ENCODE results near the gene DIAPH3.

Gene DIAPH3

GRCh38 chr13:60150538-60150937, 13.2 kb downstream of the DIAPH3 start:
- no peak for DNase-seq

GRCh38 chr13:60148918-60149317, 14.8 kb downstream of the DIAPH3 start:
- DNase-seq, result no peak

GRCh38 chr13:60147361-60147760, 16.4 kb downstream of the DIAPH3 start:
- no peak for DNase-seq

GRCh38 chr13:60146471-60146870, 17.3 kb downstream of the DIAPH3 start:
- no peak for DNase-seq

- DNase-seq, result no peak
These were observed 20.0 kb downstream of the DIAPH3 start for GRCh38 chr13:60143775-60144174.

GRCh38 chr13:60139272-60139671, 24.5 kb downstream of the DIAPH3 start:
- no peak for DNase-seq

GRCh38 chr13:60138674-60139073, 25.1 kb downstream of the DIAPH3 start:
- no peak for DNase-seq

GRCh38 chr13:60137911-60138560, 25.7 kb downstream of the DIAPH3 start:
- no peak for DNase-seq

- no peak for DNase-seq
These were observed 28.4 kb downstream of the DIAPH3 start for GRCh38 chr13:60135344-60135743.

- DNase-seq, result no peak
These were observed 29.4 kb downstream of the DIAPH3 start for GRCh38 chr13:60134376-60134775.

- DNase-seq, result no peak
These were observed 42.4 kb downstream of the DIAPH3 start for GRCh38 chr13:60121337-60121687.

- no peak for DNase-seq
These were observed 43.0 kb downstream of the DIAPH3 start for GRCh38 chr13:60120617-60121336.

- DNase-seq, result no peak
These were observed 44.9 kb downstream of the DIAPH3 start for GRCh38 chr13:60118696-60119400.

- no peak for DNase-seq
These were observed 49.2 kb downstream of the DIAPH3 start for GRCh38 chr13:60114499-60115028.

GRCh38 chr13:60112771-60113170, 51.0 kb downstream of the DIAPH3 start:
- DNase-seq, result no peak

GRCh38 chr13:60111691-60112090, 52.0 kb downstream of the DIAPH3 start:
- no peak for DNase-seq

GRCh38 chr13:60109285-60109684, 54.4 kb downstream of the DIAPH3 start:
- no peak for DNase-seq

GRCh38 chr13:60108589-60108988, 55.1 kb downstream of the DIAPH3 start:
- no peak for DNase-seq

- DNase-seq, result no peak
These were observed 63.9 kb downstream of the DIAPH3 start for GRCh38 chr13:60099631-60100420.

- no peak for DNase-seq
These were observed 68.4 kb downstream of the DIAPH3 start for GRCh38 chr13:60095300-60095699.

- DNase-seq, result no peak
These were observed 69.2 kb downstream of the DIAPH3 start for GRCh38 chr13:60094385-60095088.

- no peak for DNase-seq
These were observed 70.2 kb downstream of the DIAPH3 start for GRCh38 chr13:60093425-60094019.

Data from NCI-H187 (cell line).